Prostate gland (tissue), 2 donors: ENCODE data around the gene NIT1.

Source experiments
- CTCF ChIP-seq, 4 experiments: fragments of 200-600 bp in 2 of 4; fragments of 450-650 bp in 2 of 4; sonication (generic) in 2 of 4; IDR thresholded peaks; 1 replicate in 3 of 4; 2 replicates in 1 of 4; pipeline ENCODE4 v1.5.1; 2016 to 2019; ENCODE audit warnings: antibody characterized with exemption in 4 of 4, mild to moderate bottlenecking in 2 of 4, moderate library complexity in 2 of 4
- POLR2A ChIP-seq: fragments of 450-650 bp; IDR thresholded peaks from one replicate; pipeline ENCODE4 v1.6.1; 2016; ENCODE audit warnings: antibody characterized with exemption, mild to moderate bottlenecking
- POLR2AphosphoS5 ChIP-seq: sonication (generic); formaldehyde crosslinking; IDR thresholded peaks from one replicate; pipeline ENCODE4 v1.6.1; 2017; ENCODE audit warnings: antibody characterized with exemption

DNA sequence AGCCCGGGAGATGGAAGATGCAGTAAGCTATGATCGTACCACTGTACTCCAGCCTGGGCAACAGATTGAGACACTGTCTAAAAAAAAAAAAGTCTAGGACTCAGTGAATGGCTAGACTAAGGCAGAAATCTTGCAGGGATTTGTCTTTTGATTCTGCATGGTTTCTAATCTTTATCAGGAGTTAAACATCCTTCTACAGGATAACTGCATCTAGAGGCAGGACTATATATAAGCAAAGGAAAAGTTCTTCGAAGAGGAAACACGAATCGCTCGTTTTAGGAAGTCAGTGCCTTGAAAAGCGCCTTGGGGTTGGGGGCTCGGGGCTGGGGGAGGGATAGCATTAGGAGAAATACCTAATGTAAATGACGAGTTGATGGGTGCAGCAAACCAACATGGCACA is 35.3 kb downstream of the NIT1 start:
- TF ChIP-seq POLR2A (no peak), CTCF (IDR thresholded peaks at IDR 0.05) (no peak), POLR2AphosphoS5 (no peak)
